ENCODE measurements around the gene LRMDA.

The LRMDA gene

DNA sequence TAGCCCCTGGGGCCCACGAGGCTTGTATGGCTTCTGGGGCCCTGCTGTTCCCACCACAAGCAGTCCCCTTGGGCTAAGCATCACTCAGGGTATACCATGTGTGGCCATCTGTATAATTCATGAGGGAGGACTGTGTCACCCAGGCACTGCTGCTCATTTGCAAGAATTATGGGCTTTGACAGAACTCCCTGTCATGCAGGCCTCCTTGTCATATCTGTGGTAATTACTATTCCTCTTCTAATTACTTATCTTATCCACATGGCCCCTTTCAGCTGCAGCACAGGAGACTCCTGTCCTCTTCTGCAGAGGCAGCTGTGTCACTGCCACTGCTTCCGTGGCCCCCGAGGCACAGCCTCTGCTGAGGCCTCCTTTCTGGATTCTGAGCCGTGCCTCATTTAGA, 46.3 kb downstream of the LRMDA start:
- no peak for DNase-seq

DNA sequence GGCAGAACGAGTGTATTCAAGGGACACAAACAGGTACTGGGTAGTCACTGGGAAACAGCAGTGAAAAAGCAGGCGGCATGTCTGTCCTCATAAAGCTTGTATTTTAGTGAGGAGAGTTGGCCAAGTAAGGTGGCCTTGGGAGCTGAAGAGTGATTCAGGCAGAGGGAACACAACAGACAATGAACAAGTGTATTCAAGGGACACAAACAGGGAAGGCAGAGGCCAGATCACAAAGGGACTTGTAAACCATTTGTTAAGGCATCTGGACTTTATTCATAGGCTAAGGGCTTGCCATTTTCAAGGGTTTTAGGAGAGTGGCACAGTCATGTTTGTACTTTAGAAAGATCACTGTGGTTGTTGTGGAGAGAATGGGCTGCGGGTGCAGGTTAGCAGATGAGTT, 49.0 kb downstream of the LRMDA start:
- DNase-seq = no peak

DNA sequence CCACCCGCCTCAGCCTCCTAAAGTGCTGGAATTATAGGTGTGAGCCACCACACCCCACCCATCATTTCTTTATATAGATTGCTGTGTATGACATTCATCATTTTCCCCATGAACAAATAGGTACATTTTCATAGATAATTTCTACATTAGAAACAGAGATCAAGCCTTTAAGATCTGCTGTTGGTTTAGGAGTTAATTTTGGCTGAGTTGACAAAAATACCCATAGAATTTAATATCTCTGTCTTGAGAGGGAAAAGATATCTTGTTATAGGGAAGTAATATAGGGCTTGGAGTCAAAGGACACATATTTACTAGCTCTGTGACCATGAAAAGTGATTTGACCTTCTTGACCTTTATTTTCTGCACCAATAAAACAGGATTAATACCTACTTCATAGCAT, 51.8 kb downstream of the LRMDA start:
- no peak for DNase-seq

GRCh38 chr10:75484717-75485116, 53.3 kb downstream of the LRMDA start:
- no peak for DNase-seq

- DNase-seq = no peak
These were observed 55.2 kb downstream of the LRMDA start for GRCh38 chr10:75486591-75486990.

DNA sequence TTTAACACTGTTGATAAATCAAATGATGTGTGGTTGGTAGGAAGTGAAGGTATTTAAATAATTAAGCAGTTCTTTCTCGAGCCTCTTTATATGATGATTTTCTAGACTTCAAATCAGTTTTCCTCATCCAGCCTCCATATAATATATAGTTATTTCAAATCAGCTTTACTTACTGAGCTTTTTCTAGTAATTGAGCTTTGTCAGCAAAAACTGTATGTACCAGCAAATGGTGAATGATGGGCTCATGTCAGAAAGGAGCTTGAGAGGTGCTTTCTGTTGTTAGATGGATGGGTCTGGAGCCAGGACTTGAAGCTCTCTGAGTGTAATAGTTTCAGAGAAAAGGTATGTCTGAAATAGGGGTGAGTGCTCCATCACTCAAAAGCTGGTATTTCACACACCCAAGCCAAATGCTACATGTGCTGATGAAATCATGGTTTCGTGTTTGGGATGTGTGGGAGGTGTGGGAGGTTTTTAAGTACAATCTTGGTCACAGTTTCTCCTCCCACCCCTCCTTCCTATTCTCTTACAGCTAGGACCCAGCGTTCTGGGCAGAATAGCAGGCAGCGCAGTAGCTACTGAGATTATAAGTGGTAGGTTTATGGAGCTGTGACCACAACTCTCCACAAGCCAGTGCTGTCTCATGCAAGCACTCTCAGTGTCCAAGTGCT, 55.8 kb downstream of the LRMDA start:
- DNase-seq = no peak

DNA sequence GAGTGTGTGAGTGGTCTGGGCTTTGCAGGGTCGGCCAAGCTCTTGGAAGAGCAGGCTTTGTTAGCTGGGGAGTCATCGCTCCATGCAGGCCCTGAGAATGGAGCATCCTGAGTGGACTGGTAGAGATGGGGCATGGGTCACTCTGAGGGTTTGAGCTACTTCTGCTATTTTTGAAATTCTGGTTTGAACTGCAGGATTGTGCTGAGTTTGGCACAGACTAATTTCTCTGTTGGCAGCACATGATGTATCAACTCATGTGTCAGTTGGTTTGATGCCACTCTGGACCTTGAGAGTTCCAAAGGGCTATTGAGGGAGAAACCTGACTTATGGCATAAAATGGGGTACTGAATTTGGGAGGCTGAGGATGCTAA, 56.3 kb downstream of the LRMDA start:
- DNase-seq = no peak

DNA sequence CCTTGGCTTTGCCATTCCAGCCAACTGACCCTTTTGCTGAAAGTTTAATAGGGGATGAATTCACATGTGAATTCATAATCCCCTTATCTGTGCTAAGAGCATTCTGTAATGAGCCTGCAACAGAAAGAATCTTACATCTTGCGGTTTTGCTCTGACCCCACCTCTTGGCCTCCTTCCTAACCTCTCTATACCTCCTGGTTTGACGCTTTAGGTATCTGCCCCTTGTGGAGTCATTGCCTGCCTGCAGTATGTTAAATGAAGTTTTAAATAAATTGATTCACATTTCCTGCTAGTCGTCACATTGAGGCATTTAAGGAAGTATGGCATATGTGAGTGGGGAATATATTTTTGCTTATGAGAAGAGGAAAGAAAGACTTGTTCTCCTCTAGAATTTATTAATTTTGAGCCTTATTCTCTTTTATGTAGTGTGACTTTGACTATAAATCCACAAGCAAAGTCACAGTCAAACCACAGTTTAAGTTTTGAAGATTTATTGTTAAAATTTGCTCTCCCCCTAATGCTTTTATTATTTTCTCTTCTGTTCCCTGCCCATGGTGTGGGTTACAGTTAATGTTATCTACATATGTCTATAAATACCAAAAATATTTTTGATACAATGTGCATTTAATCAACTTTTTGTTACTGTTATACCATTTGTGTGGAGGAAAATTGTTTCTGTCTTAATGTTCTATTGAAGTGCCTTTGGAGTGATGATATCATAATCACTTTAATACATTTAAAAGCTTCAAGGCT, 60.9 kb downstream of the LRMDA start:
- DNase-seq = no peak

- DNase-seq = no peak
These were observed 62.0 kb downstream of the LRMDA start for GRCh38 chr10:75493464-75493863.

- DNase-seq = no peak
These were observed 64.2 kb downstream of the LRMDA start for GRCh38 chr10:75495434-75496190.

DNA sequence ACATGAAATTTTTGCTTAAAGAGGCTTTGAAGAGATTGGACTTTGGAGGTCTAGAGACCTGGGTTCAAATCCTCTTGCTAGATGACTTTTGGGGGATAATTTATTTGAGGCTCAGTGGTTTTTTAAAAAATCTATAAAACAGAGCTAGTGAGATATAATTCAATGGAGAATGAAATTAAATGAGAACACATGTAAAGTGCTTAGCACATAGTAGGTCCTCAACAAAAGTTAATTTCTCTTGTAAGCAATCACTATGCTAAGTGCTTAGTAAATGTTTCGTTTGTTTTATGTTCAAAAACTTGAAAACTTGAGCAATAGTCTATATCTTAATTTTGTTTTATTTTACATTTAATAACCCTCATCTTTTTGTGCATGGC, 64.8 kb downstream of the LRMDA start:
- DNase-seq = no peak

DNA sequence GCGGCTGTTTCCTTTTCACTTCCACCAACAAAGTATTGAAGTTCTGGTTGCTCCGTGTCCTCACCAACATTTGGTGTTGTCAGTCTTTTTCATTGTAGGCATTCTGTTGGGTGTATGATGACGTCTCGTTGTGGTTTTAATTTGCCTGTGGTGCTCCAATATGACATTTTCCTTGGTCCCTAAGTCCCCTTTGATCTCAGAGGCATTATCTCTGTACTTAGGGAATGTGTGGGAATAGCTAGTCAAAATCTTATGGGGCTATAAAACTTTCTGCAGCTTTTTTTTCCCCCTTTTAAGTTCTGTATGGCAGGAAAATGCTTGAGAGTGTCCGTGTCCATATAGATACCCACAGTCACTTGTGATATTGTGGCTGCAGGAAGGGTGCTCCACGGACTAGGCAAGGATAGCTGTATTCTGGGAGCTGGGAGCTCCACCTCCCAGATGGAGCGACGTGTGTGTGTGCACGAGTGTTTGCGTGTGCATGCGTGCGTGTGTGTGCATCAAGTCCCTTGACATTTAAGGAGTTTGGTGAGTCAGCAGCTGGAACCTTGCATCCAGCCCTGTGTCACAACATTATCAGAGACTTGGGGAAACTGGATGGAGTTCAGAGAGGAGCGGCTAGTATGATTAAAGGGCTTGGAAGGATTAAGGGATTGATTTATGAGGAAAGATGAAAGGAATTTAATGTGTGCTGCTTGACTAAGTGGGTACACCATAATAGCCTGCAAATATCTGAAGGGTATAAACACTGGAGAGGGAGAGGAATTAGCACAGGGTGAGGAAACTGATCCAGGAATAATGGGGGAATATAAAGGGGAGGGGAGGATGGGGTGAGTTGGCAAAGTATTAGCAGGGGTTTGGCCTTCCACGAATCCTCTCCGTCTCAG, 66.8 kb downstream of the LRMDA start:
- no peak for DNase-seq

DNA sequence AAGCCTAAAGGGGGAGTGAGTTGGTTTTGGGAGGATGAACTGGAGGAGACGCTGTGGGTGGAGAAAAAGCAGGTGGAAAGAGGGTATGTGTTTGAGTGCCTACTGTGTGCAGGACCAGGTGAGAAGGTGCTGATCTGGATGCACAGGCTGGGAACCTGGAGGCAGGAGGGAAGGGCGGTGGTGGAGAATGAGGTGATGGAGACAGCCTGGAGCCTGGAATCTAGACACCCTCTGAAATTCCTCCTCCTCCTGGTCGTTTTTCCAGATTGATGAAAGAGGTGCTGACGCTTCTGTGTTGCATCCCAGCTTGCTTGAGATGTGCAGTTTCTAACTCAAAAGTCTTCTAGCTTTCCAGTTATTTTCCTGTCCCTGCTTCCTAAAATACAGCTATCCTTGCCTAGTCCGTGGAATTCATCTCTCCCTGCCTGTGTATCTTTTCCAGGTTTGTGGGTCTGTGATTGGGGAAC, 67.5 kb downstream of the LRMDA start:
- DNase-seq = no peak

GRCh38 chr10:75499556-75500160, 68.2 kb downstream of the LRMDA start:
- no peak for DNase-seq

DNA sequence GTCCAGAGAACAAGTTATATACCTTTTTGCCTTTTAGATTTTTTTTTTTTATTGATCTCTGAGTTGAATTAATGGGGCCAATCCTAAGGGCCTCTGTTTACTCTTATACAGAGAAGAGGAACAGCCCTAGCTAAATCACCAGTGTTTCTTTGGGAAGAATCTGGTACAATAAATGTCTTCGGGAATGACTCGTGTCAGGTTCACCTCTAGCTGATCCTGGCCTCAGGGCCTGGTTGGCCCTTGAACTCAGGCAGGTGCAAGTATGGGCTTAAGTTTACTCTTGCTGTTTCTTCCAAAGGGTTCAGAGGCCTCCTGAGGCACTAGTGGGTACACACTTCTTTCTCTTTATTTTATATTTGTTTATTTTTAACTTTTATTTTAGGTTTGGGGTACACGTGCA, 71.0 kb downstream of the LRMDA start:
- no peak for DNase-seq

DNA sequence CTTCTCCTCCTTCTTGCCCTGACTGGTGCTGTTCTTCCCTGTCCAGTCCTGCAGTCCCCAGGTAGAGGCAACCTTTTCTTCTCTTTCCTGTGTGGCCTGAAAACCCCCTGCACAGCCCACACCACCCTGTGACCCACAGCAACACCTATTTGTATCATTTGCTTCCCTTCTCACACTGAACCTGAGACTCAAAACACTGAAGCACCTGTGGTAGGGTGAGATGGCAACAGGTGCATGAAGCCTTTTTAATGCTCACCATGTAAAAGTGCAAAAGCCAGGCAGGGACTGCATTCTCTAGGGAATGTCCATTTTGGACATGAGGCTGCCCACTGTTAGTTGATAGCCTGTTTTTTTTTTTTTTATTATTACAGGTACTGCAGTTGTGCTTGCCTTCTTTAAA, 71.4 kb downstream of the LRMDA start:
- no peak for DNase-seq

- DNase-seq = no peak
These were observed 73.9 kb downstream of the LRMDA start for GRCh38 chr10:75505293-75505692.

DNA sequence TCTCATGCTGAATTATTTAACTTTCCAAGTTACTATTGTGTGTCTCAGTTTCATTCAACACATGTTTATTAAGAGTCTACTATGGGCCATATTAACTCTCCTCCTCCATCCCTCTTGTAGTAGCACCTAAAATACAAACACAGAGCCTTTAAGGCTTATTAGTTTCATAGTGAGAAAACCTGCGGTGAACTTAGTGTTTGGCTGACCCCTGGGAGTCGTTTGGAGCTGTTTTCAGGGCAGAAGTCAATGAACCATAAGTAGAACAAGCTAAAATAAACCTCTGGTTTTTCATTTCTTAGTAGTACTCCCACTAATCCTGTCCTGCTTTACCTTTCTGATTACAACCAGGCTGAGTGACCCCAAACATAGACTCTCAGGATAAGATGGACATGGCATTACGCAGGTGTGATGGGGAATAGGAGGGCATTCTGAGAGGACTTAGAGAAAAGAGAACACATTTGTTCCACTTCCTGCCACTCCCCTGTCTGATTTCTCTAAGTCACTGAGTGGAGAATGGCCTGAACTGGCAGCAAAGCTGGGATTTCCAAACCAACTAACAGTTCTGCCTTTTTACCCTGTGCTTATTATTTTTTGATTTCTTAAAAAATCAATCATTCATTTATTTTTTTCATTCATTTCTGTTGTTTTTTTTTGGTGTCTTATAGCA, 74.5 kb downstream of the LRMDA start:
- DNase-seq = no peak

DNA sequence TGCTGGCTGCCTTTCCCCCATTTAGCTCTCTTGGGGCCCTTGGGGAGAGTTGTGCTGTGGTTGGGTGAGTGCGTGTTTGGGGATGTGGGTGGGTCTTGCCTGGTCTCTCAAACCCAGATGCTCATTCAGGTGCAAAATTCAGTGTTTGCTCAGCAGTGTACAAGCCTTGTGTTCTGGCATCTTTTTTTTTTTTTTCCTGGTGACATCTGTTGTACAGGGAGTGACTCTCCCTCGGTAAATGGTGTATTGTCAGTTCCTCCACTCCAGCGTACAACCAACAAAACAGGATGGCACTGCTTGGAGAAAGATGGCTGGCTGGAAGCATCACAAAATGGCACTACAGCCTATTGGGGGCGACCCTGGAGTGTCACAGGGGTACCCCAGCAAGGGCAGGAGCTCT, 75.5 kb downstream of the LRMDA start:
- DNase-seq = no peak

DNA sequence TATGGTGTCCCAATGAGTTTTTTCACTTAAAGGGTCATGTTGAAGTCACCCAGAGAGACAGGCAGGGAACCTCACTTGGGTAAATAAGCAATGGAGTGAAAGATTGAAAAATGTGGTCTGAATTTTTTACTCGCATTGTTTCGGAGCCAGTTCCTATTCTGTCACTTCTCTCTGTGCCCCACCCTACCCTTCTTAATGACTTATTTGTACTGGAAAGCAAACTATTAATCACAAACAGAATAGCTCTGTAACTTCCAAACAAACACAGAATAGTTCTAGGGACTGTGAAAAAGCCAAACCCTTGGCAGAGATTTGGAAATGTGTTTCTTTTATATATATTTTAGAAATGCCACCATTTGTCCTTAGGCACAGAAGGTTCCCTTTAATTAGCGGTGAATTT, 76.0 kb downstream of the LRMDA start:
- DNase-seq = no peak

- DNase-seq = no peak
These were observed 76.9 kb downstream of the LRMDA start for GRCh38 chr10:75508239-75508813.

All from activated CD8-positive, alpha-beta memory T cell treated with anti-CD3 and anti-CD28 coated beads for 24 hours (primary cell).